Aorta (tissue), 5 donors: ENCODE measurements around the gene LRP8. TPM values are rescaled to one million over a fixed set of nuclear protein-coding genes. Genes with fewer than 3 reads are reported as not detected.

Experiments used
- ATAC-seq: fragments of 200-7000 bp; cut with Tn5 transposase; one replicate; pipeline ENCODE4 v1.9.1; 2022; ENCODE audit warnings: moderate library complexity; ENCODE audit not compliant: low FRiP score
- DNase-seq, 2 donors: peaks; one replicate each; pipeline ENCODE4 v3.0.0-alpha.2; 2020
- H3K27ac ChIP-seq, 2 donors: one replicate each; pipeline ENCODE4 v1.5.1; 2013; ENCODE audit warnings: low read length in 2 of 2, mild to moderate bottlenecking in 2 of 2, moderate library complexity in 2 of 2, control low read depth in 1 of 2, inconsistent platforms in 1 of 2, low read depth in 1 of 2
- H3K27me3 ChIP-seq, 2 donors: one replicate each; pipeline ENCODE4 v1.6.1; 2013; ENCODE audit warnings: control low read depth in 1 of 2, low read length in 1 of 2, mild to moderate bottlenecking in 1 of 2, moderate library complexity in 1 of 2; ENCODE audit not compliant: insufficient read depth in 2 of 2, control insufficient read depth in 1 of 2
- H3K36me3 ChIP-seq, 2 donors: one replicate each; pipeline ENCODE4 v1.6.1; 2013; ENCODE audit warnings: control low read depth in 1 of 2, low read length in 1 of 2, mild to moderate bottlenecking in 1 of 2; ENCODE audit not compliant: insufficient read depth in 2 of 2, control insufficient read depth in 1 of 2
- H3K4me1 ChIP-seq, 2 donors: one replicate each; pipeline ENCODE4 v1.6.1; 2013; ENCODE audit warnings: low read length in 2 of 2, control low read depth in 1 of 2, mild to moderate bottlenecking in 1 of 2, moderate library complexity in 1 of 2; ENCODE audit not compliant: insufficient read depth in 2 of 2, control insufficient read depth in 1 of 2
- H3K4me3 ChIP-seq, 2 donors: one replicate each; pipeline ENCODE4 v1.5.1; 2013; ENCODE audit warnings: low read length in 2 of 2, control low read depth in 1 of 2, mild to moderate bottlenecking in 1 of 2
- H3K9me3 ChIP-seq: one replicate; pipeline ENCODE4 v1.6.1; 2013; ENCODE audit warnings: mild to moderate bottlenecking, low read length; ENCODE audit not compliant: control insufficient read depth
- WGBS, 2 donors: extraction: QIAGEN DNeasy Blood & Tissue Kit; methylation state at CpG; one replicate each; pipeline ENCODE4 v1.1.7; 2013; 5-methylcytosine and 5-hydroxymethylcytosine counted together
- intact Hi-C, 2 donors: fragments of 100-400 bp; cut with DNase I; formaldehyde crosslinking; loops; one replicate each; pipeline versions ENCODE4 v1.14.2 to v1.15.0; 2022
- polyA plus RNA-seq, 2 donors: library from polyadenylated mRNA; stranded (reverse); fragments of 200-250 nt; gene quantifications; one replicate each; pipeline ENCODE4 v1.2.3, GENCODE V29; 2013
- total RNA-seq, 2 donors: library from RNA; stranded (reverse); fragmentation: NEBNext Ultra II Directional; extraction: Animal tissue kit (Norgen Biotek cat#: 25700); gene quantifications; one replicate each; pipeline ENCODE4 v1.2.1, GENCODE V29; 2021
- donor health status: healthy with polysubstance abuse.
- donor health status: Bipolar disorder and iron deficiency.
- donor health status: DM: no; HTN: no; CAD: no.
- donor health status: DM: no; HTN: no; CAD: no.
- donor health status: DM: yes; HTN: yes; CAD: no.

Gene LRP8
- total and polyA plus RNA-seq, 4 donors: 1.1 to 12.3 (median 5.9) TPM

GRCh38 chr1:53350853-53351767 is 23.2 kb upstream of the LRP8 start:
- Histone ChIP-seq H3K9me3 (no peaks in the 10 kb centered on the region), H3K4me1 (no peaks in the 10 kb centered on the region), H3K27ac (no peak overlapping the region), H3K27me3 (no peaks in the 10 kb centered on the region), H3K36me3 (no peaks in the 10 kb centered on the region), H3K4me3 (no peak overlapping the region)
- 91 to 92% methylated on average over 8 of the region's 8 CpGs for WGBS, 2 donors
- DNase-seq (peak in 1 of 2 donors; percentile 47), ATAC-seq (no peak)
- intact Hi-C loops: no loop called here

DNA sequence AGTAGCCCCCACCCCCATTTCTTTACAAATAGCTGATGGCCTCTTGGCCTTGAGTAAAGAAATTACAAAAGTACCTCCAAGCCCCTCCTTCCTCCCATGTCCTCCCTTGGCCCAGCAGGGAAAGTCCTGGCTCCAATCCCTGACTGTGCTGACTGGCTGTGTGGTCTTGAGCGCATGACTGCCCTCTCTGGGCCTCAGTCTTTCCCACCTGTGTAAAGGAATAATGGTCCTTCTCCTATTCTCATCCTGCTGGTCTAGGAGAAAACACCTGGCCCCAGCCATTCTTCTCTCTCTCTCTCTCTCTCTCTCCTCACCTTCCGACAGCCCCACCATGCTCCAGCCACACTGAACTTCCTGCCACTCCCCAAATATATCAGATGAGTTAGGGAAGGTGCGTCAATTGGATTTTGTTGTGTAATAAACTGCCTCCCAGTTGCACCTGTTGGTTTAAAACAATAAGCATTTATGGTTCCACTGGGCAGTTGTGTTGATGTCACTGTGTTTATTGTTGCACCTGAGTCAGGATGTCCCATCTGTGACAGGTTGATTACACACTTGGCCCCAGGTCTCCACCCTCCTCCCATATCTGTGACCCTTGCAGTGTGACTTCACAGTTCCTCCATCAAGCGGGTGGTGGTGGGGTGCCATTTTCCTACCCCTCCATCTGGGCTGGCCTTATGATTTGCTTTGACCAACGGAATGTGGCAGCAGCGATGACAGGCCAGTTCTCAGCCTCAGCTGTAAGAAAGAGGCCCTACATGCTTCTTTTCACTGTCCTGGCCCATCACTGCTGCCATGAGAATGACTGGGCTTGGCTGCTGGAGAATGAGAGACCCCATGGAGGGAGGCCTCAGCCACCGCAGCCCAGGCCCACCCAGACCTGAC is 22.3 kb upstream of the LRP8 start:
- H3K9me3 ChIP-seq: no peaks in the 10 kb centered on the region
- DNase-seq: peak in 1 of 2 donors; percentile 52
- no peak overlapping the region for H3K27ac ChIP-seq
- H3K4me1 ChIP-seq: no peaks in the 10 kb centered on the region
- H3K36me3 ChIP-seq: no peaks in the 10 kb centered on the region
- intact Hi-C loops: no loop called here
- ATAC-seq: no peak
- WGBS, 2 donors: 90 to 97% methylated on average over 7 of the region's 7 CpGs
- no peak overlapping the region for H3K4me3 ChIP-seq
- no peaks in the 10 kb centered on the region for H3K27me3 ChIP-seq

DNA sequence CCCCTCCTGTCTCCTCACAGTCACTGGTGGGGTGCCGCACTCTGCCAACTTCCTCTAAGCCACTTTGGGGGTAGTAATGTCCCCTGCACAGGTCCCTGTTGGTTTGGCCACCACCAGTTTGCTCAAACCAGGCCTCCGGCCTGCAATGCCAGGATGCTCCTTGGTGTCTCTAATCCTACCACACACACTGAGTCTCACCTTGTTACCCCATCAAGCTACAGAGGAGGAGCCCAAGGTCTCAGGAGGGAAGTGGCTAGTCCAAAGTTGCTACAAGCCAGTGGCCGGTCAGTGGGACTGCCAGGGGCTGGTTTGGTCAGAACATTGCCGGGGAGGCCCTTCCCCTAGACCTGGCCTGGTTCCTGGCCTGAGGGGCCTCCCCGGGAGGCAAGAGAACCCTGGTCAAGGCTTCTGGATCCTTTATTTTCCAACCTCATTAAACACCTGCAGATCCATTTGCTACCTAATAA is 21.5 kb upstream of the LRP8 start:
- no peaks in the 10 kb centered on the region for H3K9me3 ChIP-seq
- no peak overlapping the region for H3K4me3 ChIP-seq
- no peaks in the 10 kb centered on the region for H3K4me1 ChIP-seq
- DNase-seq: peak in 1 of 2 donors; percentile 24
- H3K27me3 ChIP-seq: no peaks in the 10 kb centered on the region
- H3K36me3 ChIP-seq: no peaks in the 10 kb centered on the region
- intact Hi-C loops: no loop called here
- WGBS, 2 donors: 69 to 84% methylated on average over 5 of the region's 5 CpGs
- no peak overlapping the region for H3K27ac ChIP-seq
- ATAC-seq: no peak

DNA sequence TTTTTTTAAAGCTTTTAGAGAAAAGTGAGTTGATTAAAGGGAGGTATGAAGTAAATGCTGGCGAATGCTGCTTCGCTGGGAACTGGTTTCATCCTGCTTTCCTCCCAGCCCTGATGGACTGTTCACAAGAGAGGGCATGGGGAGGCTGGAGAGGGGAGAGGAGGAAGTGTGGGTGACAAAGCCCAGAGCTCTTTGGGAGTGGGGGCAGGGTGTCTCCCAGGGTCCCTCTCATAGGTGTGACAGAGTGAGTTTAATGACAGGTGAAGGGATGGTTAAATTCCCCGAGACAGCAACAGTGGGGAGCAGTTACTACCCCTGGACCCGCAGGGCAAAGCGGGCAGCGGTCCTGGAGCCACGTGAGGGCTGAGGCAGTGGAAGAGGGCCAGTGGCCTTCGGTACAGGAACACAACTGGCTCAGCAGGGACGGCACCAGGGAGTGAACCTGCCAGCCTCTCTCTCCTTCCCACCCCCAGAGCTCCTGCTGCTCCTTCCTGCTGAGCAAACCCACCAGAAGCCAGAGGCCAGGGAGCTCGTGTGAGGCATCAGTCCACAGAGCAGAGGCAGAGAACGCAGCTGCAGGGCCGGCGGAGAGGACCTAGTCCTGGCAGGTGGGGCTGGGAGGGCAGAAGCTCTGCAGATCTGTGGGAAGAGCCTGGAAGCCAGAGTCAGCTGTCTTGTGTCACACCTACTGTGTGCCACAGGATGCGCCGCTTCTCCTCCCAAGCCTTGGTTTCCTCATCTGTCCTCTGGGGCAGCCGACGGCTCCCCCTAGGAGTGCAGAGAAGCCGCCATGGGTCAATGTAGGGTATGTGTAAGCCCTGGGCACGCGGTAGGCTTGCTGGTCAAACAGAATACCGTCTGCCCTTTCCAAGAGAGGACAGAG is 20.9 kb upstream of the LRP8 start:
- no peaks in the 10 kb centered on the region for H3K27me3 ChIP-seq
- 81 to 85% methylated on average over 21 of the region's 21 CpGs for WGBS, 2 donors
- H3K36me3 ChIP-seq: no peaks in the 10 kb centered on the region
- H3K9me3 ChIP-seq: no peaks in the 10 kb centered on the region
- DNase-seq (peak; percentile 17 to 70), ATAC-seq (no peak)
- H3K4me1 ChIP-seq: no peaks in the 10 kb centered on the region
- intact Hi-C loops: no loop called here
- no peak overlapping the region for H3K27ac ChIP-seq
- H3K4me3 ChIP-seq: no peak overlapping the region

DNA sequence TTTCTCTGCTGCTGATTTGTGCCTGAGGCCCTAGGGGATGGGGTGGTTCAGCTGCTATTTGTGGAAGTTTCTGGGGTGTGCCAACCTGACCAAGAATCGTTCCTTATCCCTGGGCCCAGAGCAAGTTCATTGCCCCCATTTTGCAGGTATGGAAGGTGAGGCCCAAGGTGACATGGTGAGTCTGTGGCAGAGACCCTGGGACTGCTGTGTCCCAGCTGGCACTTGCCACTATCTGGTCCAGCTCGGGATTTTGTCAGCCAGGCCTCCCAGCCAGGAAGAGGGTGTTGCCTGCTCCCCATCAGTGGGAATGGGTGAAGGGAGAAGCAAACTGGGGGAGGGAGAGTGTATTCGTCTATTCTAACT is 18.9 kb upstream of the LRP8 start:
- Histone ChIP-seq H3K27ac (no peak overlapping the region), H3K36me3 (no peaks in the 10 kb centered on the region), H3K4me3 (no peak overlapping the region), H3K4me1 (no peaks in the 10 kb centered on the region), H3K9me3 (no peaks in the 10 kb centered on the region), H3K27me3 (no peaks in the 10 kb centered on the region)
- DNase-seq (no peak), ATAC-seq (no peak)
- 77 to 81% methylated on average over 3 of the region's 3 CpGs for WGBS, 2 donors
- intact Hi-C loops: no loop called here

DNA sequence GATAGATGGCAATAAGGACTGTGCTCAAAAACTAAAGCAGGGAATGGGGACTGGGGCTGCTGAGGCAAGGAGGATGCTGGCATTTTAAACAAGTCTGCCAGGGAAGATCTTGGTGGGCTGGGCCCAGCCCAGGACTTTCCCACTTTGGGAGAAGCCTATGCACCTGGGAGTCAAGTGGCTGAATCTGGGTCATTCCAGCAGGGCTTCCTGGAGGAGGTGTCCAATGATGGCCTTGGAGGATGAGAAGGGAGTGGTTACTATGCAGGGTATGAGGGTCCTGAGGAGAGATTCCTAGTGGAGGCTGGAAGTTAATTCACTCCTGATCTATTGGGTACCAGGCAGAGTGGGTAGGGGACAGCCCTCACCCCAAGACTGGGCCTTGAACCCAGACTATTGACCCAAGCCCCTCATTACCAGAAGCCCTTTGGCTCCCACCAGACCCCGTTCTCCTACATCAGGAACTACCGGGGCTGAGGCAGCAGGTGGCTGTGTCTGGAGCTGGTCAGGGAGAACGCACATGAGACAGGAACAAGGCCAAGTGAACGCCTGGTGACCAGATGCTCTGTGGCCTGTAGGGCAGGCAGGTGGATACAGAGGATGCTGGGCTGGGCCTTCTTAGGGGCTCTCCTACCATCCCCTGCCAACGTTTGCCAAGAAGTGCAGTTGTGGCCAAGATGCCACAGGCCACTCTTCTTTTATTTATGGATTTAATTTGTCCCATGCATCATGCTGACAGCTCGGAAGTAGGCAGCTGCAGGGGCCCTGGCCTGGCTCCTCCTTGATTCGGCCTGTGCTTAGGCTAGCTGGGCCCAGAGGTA is 18.3 kb upstream of the LRP8 start:
- 73 to 75% methylated on average over 7 of the region's 7 CpGs for WGBS, 2 donors
- Histone ChIP-seq H3K4me3 (no peak overlapping the region), H3K27me3 (no peaks in the 10 kb centered on the region), H3K27ac (no peak overlapping the region), H3K4me1 (no peaks in the 10 kb centered on the region), H3K36me3 (no peaks in the 10 kb centered on the region), H3K9me3 (no peaks in the 10 kb centered on the region)
- peak; percentile 30 to 62 for DNase-seq
- intact Hi-C loops: no loop called here
- ATAC-seq: no peak

DNA sequence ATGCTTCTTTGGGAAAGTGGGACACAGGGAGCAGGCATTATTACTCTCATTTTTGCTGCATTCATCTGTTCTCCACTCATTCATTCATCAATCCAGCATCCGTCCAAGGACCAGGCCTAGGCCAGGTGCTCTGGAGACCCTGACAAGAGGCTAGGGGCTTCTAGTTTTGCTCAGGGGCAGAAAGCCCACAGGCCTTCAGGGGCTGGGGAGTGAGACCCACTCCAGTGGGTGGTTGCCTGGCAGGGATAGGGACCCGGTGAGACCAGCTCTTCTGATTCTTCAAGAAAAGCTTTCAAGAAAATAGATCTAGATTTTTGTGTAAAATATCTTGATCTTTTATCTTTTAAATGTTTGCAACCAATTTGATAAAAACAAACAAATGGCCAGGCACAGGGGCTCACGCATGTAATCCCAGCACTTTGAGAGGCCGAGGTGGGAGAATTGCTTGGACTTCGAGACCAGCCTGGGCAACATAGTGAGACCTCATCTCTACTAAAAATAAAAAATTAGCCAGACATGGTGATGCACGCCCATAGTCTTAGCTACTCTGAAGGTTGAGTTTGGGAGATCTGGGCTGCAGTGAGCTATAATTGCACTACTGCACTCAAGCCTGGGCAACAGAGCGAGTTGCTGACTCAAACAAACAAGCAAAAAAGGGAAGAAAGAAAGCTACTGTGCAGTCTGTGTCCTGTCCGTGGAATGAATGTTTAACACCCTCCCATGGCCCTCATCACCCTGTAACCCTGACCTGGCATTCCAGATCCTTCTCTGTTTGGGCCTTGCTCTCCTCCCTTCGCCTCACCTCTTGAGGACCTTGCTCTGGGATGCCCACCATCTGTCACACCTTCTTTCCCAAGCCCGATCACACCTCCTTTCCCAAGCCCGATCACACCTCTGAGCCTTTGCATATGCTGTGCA is 17.3 kb upstream of the LRP8 start:
- 92 to 93% methylated on average over 11 of the region's 11 CpGs for WGBS, 2 donors
- no peaks in the 10 kb centered on the region for H3K9me3 ChIP-seq
- no peaks in the 10 kb centered on the region for H3K4me1 ChIP-seq
- no peaks in the 10 kb centered on the region for H3K27me3 ChIP-seq
- H3K27ac ChIP-seq: no peak overlapping the region
- ATAC-seq (no peak), DNase-seq (peak; percentile 24 to 36)
- intact Hi-C loops: no loop called here
- no peaks in the 10 kb centered on the region for H3K36me3 ChIP-seq
- H3K4me3 ChIP-seq: no peak overlapping the region
